Caki2 (cell line): ENCODE measurements around the gene DAB2. TPM values are rescaled to one million over a fixed set of nuclear protein-coding genes. Genes with fewer than 3 reads are reported as not detected.

Experiments used
- DNase-seq: peaks from one replicate; pipeline ENCODE4 v3.0.0-alpha.2; 2015; ENCODE audit warnings: low read depth
- in situ Hi-C: cut with HindIII; loops from 2 replicates; pipeline ENCODE4 v1.10.0; 2016; ENCODE audit warnings: low sequenced_read_pairs, low pct_unique_long_range_greater_than_20kb, mixed read lengths
- total RNA-seq: library from RNA; depleted of rRNA; stranded (reverse); fragments of >200 nt; shearing (Covaris generic); gene quantifications from 2 replicates; pipeline ENCODE4 v1.2.3, GENCODE V29; 2014; ENCODE audit warnings: low replicate concordance; rRNA removed

The DAB2 gene
- total RNA-seq, 1 experiment from 2014 or later = 0.68 TPM

DNA sequence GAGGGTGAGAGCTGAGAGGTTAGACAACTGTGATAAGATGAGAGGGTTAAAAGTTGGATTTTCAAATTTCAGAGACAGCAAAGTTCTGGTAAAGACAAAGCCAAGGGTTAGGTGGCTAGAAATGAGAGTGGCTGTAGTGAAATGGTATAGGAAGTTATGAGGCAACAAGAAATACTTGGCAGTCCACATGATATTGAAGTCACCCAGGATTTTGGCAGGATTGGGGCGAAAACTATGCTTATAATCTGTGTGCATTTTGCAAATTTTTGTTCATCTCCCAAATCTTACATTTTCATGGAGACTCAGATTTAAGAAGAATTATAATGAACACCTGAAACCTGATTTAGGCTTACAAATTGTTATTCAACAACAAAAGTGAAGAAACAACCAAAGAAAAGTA is 96.0 kb downstream of the DAB2 start:
- in situ Hi-C loops = no loop called here

DNA sequence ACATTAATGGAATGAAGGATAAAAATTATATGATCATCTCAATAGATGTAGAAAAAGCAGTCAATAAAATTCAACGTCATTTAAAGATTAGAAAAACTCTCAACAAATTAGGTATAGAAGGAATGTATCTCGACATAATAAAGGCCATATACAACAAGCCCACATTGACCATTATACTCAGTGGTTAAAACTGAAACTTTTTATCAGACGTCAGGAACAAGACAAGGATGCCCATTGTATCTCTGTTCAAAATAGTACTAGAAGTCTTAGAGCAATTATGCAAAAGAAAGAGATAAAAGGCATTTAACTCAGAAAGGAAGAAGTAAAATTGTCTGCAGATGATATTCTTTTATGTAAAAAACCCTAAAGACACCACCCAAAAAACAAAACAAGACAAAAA is 101.2 kb downstream of the DAB2 start:
- in situ Hi-C loops = no loop called here
- no peak for DNase-seq

More for the DNA sequence above, 96.0 kb downstream of the DAB2 start:
- no peak for DNase-seq

Other genes with a start within 250 kb of the DAB2 start
- not detected in 2 replicates for gene FYB1, start 205.4 kb downstream of the DAB2 start, total RNA-seq
- not detected in 2 replicates for gene C9, start 60.5 kb downstream of the DAB2 start, total RNA-seq